IMR-90 (cell line): ENCODE measurements around the gene SEMA4B. TPM values are rescaled to one million over a fixed set of nuclear protein-coding genes. Genes with fewer than 3 reads are reported as not detected.

Experiments
- ATAC-seq: fragments of 200-7000 bp; cut with Tn5 transposase; 2 replicates; pipeline ENCODE4 v1.9.1; 2020; ENCODE audit warnings: low read depth, mild to moderate bottlenecking, moderate library complexity
- BruUV-seq: library from RNA; stranded (reverse); fragments of 400-500 nt; replicated peaks from 2 replicates; lab custom pipeline; 2021; lab: Mats Ljungman, UMichigan
- CTCF ChIA-PET: fragments of 300-600 bp; formaldehyde crosslinking; extraction: SDS; loops from one replicate; lab custom pipeline; 2021; ENCODE audit warnings: antibody characterized with exemption; lab: Yijun Ruan, JAX
- POLR2A ChIA-PET: fragments of 300-600 bp; sonication (Branson Sonifier 250); formaldehyde crosslinking; loops from one replicate; lab custom pipeline; 2022; ENCODE audit warnings: antibody characterized with exemption; ENCODE audit not compliant: unreplicated experiment; lab: Charles Lee
- DNase-seq: peaks from one replicate; pipeline ENCODE4 v3.0.0; 2013
- H2AFZ ChIP-seq: replicated peaks from 2 replicates; pipeline ENCODE3; 2013; ENCODE audit warnings: low read length, mild to moderate bottlenecking; ENCODE audit not compliant: poor library complexity
- H2AK5ac ChIP-seq: 2 replicates; pipeline ENCODE4 v1.6.1; 2013; ENCODE audit warnings: low read depth, low read length, inconsistent platforms
- H2AK9ac ChIP-seq: replicated peaks from 2 replicates; pipeline ENCODE3; 2013; ENCODE audit warnings: mild to moderate bottlenecking, low read depth, low read length, moderate library complexity; ENCODE audit not compliant: poor library complexity
- H2BK120ac ChIP-seq: 2 replicates; pipeline ENCODE4 v1.6.1; 2013; ENCODE audit warnings: low read depth, low read length, inconsistent platforms
- H2BK15ac ChIP-seq: 3 replicates; pipeline ENCODE4 v1.6.1; 2013; ENCODE audit warnings: low read depth, low read length, inconsistent platforms
- H2BK20ac ChIP-seq: 2 replicates; pipeline ENCODE4 v1.6.1; 2013; ENCODE audit warnings: low read depth, mild to moderate bottlenecking, inconsistent platforms, low read length, moderate library complexity
- H2BK5ac ChIP-seq: 2 replicates; pipeline ENCODE4 v1.6.1; 2013; ENCODE audit warnings: mild to moderate bottlenecking, low read depth, low read length, inconsistent platforms; ENCODE audit not compliant: poor library complexity, severe bottlenecking
- H3K14ac ChIP-seq: replicated peaks from 2 replicates; pipeline ENCODE4 v1.6.1; 2013; ENCODE audit warnings: low read depth, low read length, inconsistent platforms
- H3K18ac ChIP-seq: 2 replicates; pipeline ENCODE4 v1.6.1; 2013; ENCODE audit warnings: low read depth, low read length, control low read depth
- H3K23ac ChIP-seq: 2 replicates; pipeline ENCODE4 v1.6.1; 2013; ENCODE audit warnings: low read depth, low read length, inconsistent platforms
- H3K27ac ChIP-seq: 2 replicates; pipeline ENCODE4 v1.5.1; 2013; ENCODE audit warnings: mild to moderate bottlenecking, control low read depth, low read length; ENCODE audit not compliant: insufficient read depth
- H3K27me3 ChIP-seq: 2 replicates; pipeline ENCODE4 v1.6.1; 2013; ENCODE audit warnings: low read length; ENCODE audit not compliant: control insufficient read depth, insufficient read depth
- H3K36me3 ChIP-seq: 2 replicates; pipeline ENCODE4 v1.6.1; 2013; ENCODE audit warnings: low read length, mixed read lengths; ENCODE audit not compliant: control insufficient read depth, insufficient read depth
- H3K4ac ChIP-seq: 2 replicates; pipeline ENCODE4 v1.6.1; 2013; ENCODE audit warnings: low read depth, low read length, inconsistent platforms
- H3K4me1 ChIP-seq: 2 replicates; pipeline ENCODE4 v1.6.1; 2013; ENCODE audit warnings: low read length, mixed read lengths; ENCODE audit not compliant: control insufficient read depth, insufficient read depth
- H3K4me2 ChIP-seq: 2 replicates; pipeline ENCODE4 v1.6.1; 2013; ENCODE audit warnings: low read depth, mild to moderate bottlenecking, control low read depth, low read length, moderate library complexity
- H3K4me3 ChIP-seq: 2 replicates; pipeline ENCODE4 v1.5.1; 2013; ENCODE audit warnings: low read depth, mild to moderate bottlenecking, control low read depth, low read length, moderate library complexity; ENCODE audit not compliant: insufficient read depth
- H3K56ac ChIP-seq: 2 replicates; pipeline ENCODE4 v1.6.1; 2013; ENCODE audit warnings: low read length, inconsistent platforms; ENCODE audit not compliant: insufficient read depth; ENCODE audit errors: extremely low read depth
- H3K79me1 ChIP-seq, 2 experiments: 2 replicates each; pipeline ENCODE4 v1.6.1; 2013; ENCODE audit warnings: low read length in 2 of 2, inconsistent platforms in 1 of 2, low read depth in 1 of 2
- H3K9ac ChIP-seq: 2 replicates; pipeline ENCODE4 v1.6.1; 2013; ENCODE audit warnings: low read depth, low read length, control low read depth
- H3K9me1 ChIP-seq: 2 replicates; pipeline ENCODE4 v1.6.1; 2013; ENCODE audit warnings: low read length, inconsistent platforms; ENCODE audit not compliant: insufficient read depth
- H3K9me3 ChIP-seq: 2 replicates; pipeline ENCODE4 v1.6.1; 2013; ENCODE audit warnings: low read length; ENCODE audit not compliant: control insufficient read depth, insufficient read depth
- H4K20me1 ChIP-seq: 2 replicates; pipeline ENCODE4 v1.6.1; 2013; ENCODE audit warnings: low read length, inconsistent platforms; ENCODE audit not compliant: insufficient read depth
- H4K5ac ChIP-seq: 2 replicates; pipeline ENCODE4 v1.6.1; 2013; ENCODE audit warnings: mild to moderate bottlenecking, low read depth, low read length, control low read depth
- H4K8ac ChIP-seq, 2 experiments: 2 replicates each; pipeline ENCODE4 v1.6.1; 2013; ENCODE audit warnings: low read depth in 2 of 2, low read length in 2 of 2, control low read depth in 1 of 2, inconsistent platforms in 1 of 2
- H4K91ac ChIP-seq: 2 replicates; pipeline ENCODE4 v1.6.1; 2013; ENCODE audit warnings: low read depth, low read length, inconsistent platforms; ENCODE audit not compliant: insufficient read depth
- BHLHE40 ChIP-seq: fragments of 150-350 bp; IDR thresholded peaks from 2 replicates; pipeline ENCODE4 v1.6.1; 2016; ENCODE audit warnings: mild to moderate bottlenecking, low read depth, low read length
- CEBPB ChIP-seq: IDR thresholded peaks from 2 replicates; pipeline ENCODE4 v1.6.1; 2012; ENCODE audit warnings: low read depth, low read length, improper control_type of control experiment
- CHD1 ChIP-seq: IDR thresholded peaks from 2 replicates; pipeline ENCODE4 v1.6.1; 2012; ENCODE audit warnings: low read depth, low read length, improper control_type of control experiment
- CTCF ChIP-seq: conservative IDR thresholded peaks from 2 replicates; pipeline ENCODE4 v1.5.1; 2012; ENCODE audit warnings: mild to moderate bottlenecking, low read depth, low read length, improper control_type of control experiment
- ELK1 ChIP-seq: fragments of 150-350 bp; IDR thresholded peaks from 2 replicates; pipeline ENCODE4 v1.6.1; 2016; ENCODE audit warnings: low read depth, mild to moderate bottlenecking, low read length, moderate library complexity, borderline replicate concordance
- FOS ChIP-seq: fragments of 150-350 bp; IDR thresholded peaks from 2 replicates; pipeline ENCODE4 v1.6.1; 2016; ENCODE audit warnings: low read depth, low read length
- MAFK ChIP-seq: IDR thresholded peaks from 2 replicates; pipeline ENCODE4 v1.6.1; 2012; ENCODE audit warnings: low read depth, low read length, improper control_type of control experiment
- MAZ ChIP-seq: IDR thresholded peaks from 2 replicates; pipeline ENCODE4 v1.6.1; 2012; ENCODE audit warnings: low read depth, mild to moderate bottlenecking, low read length, improper control_type of control experiment, moderate library complexity, borderline replicate concordance
- MXI1 ChIP-seq: IDR thresholded peaks from 2 replicates; pipeline ENCODE4 v1.6.1; 2012; ENCODE audit warnings: low read depth, mild to moderate bottlenecking, low read length, moderate library complexity, borderline replicate concordance
- NFE2L2 ChIP-seq: fragments of 150-350 bp; IDR thresholded peaks from 2 replicates; pipeline ENCODE4 v1.6.1; 2016; ENCODE audit warnings: low read depth, mild to moderate bottlenecking, low read length
- POLR2A ChIP-seq: IDR thresholded peaks from 2 replicates; pipeline ENCODE4 v1.6.1; 2012; ENCODE audit warnings: mild to moderate bottlenecking, low read depth, low read length
- RCOR1 ChIP-seq: IDR thresholded peaks from 2 replicates; pipeline ENCODE4 v1.6.1; 2012; ENCODE audit warnings: mild to moderate bottlenecking, low read length, improper control_type of control experiment; ENCODE audit not compliant: insufficient replicate concordance
- RFX5 ChIP-seq: IDR thresholded peaks from 2 replicates; pipeline ENCODE4 v1.8.0; 2012; ENCODE audit warnings: low read depth, mild to moderate bottlenecking, low read length, moderate library complexity
- SMC3 ChIP-seq: fragments of 150-350 bp; IDR thresholded peaks from 2 replicates; pipeline ENCODE4 v1.6.1; 2016; ENCODE audit warnings: low read depth, mild to moderate bottlenecking, antibody characterized with exemption, low read length, moderate library complexity
- USF2 ChIP-seq: fragments of 150-350 bp; IDR thresholded peaks from 2 replicates; pipeline ENCODE4 v1.6.1; 2017; ENCODE audit warnings: mild to moderate bottlenecking, antibody characterized with exemption, low read length, low read depth
- WGBS, 2 experiments: methylation state at CpG; one replicate each; pipeline versions ENCODE4 v1.1.5 to v1.1.7; 2013; ENCODE audit warnings: missing lambda C conversion rate in 2 of 2; ENCODE audit not compliant: insufficient read length in 1 of 2; ENCODE audit errors: extremely low coverage in 2 of 2; 5-methylcytosine and 5-hydroxymethylcytosine counted together
- dilution Hi-C: fragments of 300-500 bp; cut with HindIII; formaldehyde crosslinking; loops from one replicate; pipeline ENCODE4 v1.14.3; 2018; ENCODE audit warnings: low sequenced_read_pairs; ENCODE audit not compliant: unreplicated experiment
- in situ Hi-C: fragments of 300-500 bp; cut with MboI; formaldehyde crosslinking; loops from 3 replicates; pipeline ENCODE4 v1.14.3; 2019; ENCODE audit warnings: low sequenced_read_pairs, inconsistent platforms, mixed read lengths
- intact Hi-C: fragments of 100-400 bp; cut with micrococcal nuclease; formaldehyde crosslinking; loops from 2 replicates; pipeline ENCODE4 v1.10.0; 2022
- polyA plus RNA-seq, 3 experiments: library from polyadenylated mRNA; depleted of rRNA; stranded (reverse); fragments of >200 nt; gene quantifications; 2 replicates each; pipeline ENCODE4 v1.2.3, GENCODE V29; 2012; ENCODE audit warnings: low replicate concordance in 1 of 3
- total RNA-seq: library from RNA; depleted of rRNA; stranded (reverse); fragments of >200 nt; gene quantifications from 2 replicates; pipeline ENCODE4 v1.2.3, GENCODE V29; 2012

SEMA4B gene
- total and polyA plus RNA-seq, 2 of the 4 experiments (the other 2 are of a cell fraction) = 5.0 to 22.5 TPM

- no CpG with 5 or more reads among the region's 1 CpG for WGBS, 2 experiments
- H3K79me1 ChIP-seq = peaks cover 45 to 87% of the 10 kb centered on the region in 2 experiments
- H4K20me1 ChIP-seq = peaks cover 56% of the 10 kb centered on the region
- ATAC-seq = no peak
- no peak overlapping the region for H4K5ac ChIP-seq
- peaks cover 14% of the 10 kb centered on the region for H3K9me1 ChIP-seq
- no peak overlapping the region for H4K91ac ChIP-seq
- H4K8ac ChIP-seq = no peak overlapping the region
- no peak overlapping the region for H3K4me3 ChIP-seq
- H2AK5ac ChIP-seq = no peak overlapping the region
- ChIA-PET POLR2A (interaction anchor here (0.6 kb wide), 2 partner anchors 35 to 52 kb away, joined by 3 to 6 read pairs; partner anchors contain the start of gene CIB1), CTCF (interaction anchor here (0.5 to 1.1 kb wide), 3 partner anchors 14 to 52 kb away, joined by 3 read pairs; no protein-coding TSS in a partner anchor)
- no peak overlapping the region for H3K18ac ChIP-seq
- in situ Hi-C loops (no loop called here), dilution Hi-C loops (no loop called here), intact Hi-C loops (no loop called here)
- H3K4ac ChIP-seq = no peak overlapping the region
- no peak overlapping the region for H3K56ac ChIP-seq
- no peak overlapping the region for H2BK120ac ChIP-seq
- H3K14ac ChIP-seq = no peak overlapping the region
- H2BK15ac ChIP-seq = no peak overlapping the region
- no peak for TF ChIP-seq BHLHE40
- no peak for TF ChIP-seq ELK1
- TF ChIP-seq POLR2A = no peak
- TF ChIP-seq NFE2L2 = no peak
- no peak for TF ChIP-seq FOS
- TF ChIP-seq SMC3 = no peak
- no peak for TF ChIP-seq MXI1
- TF ChIP-seq CTCF = no peak
- no peak for TF ChIP-seq MAZ
- no peak for TF ChIP-seq USF2
- no peak for TF ChIP-seq RFX5
- TF ChIP-seq MAFK = no peak
- no peak for TF ChIP-seq RCOR1
- no peak for TF ChIP-seq CHD1
- TF ChIP-seq CEBPB = no peak
- no peak overlapping the region for H2AFZ ChIP-seq
- H2BK5ac ChIP-seq = no peak overlapping the region
- H3K27me3 ChIP-seq = no peaks in the 10 kb centered on the region
- no peak overlapping the region for H2AK9ac ChIP-seq
- no peak overlapping the region for H2BK20ac ChIP-seq
- no peak overlapping the region for H3K4me2 ChIP-seq
- BruUV-seq = no TSS peak
- peaks cover 21% of the 10 kb centered on the region for H3K36me3 ChIP-seq
- no peak for DNase-seq
- H3K27ac ChIP-seq = no peak overlapping the region
- H3K9me3 ChIP-seq = no peaks in the 10 kb centered on the region
- no peak overlapping the region for H3K23ac ChIP-seq
- no peak overlapping the region for H3K9ac ChIP-seq
- peaks cover 7% of the 10 kb centered on the region for H3K4me1 ChIP-seq
Observed at GRCh38 chr15:90268415-90268814, 67.3 kb downstream of the SEMA4B start.
